Suppressor macrophage treated with lipopolysaccharide for 1 hour (primary cell): ENCODE results near the gene PLEKHA4.
"Not testable (repeated sequence)": the region's sequence is repeated elsewhere in the genome, so short reads cannot be mapped to it uniquely, and the experiment has no call there.

ENCODE experiments used
- DNase-seq, 3 donors: peaks; one replicate each; pipeline ENCODE4 v3.0.0-alpha.2; 2020 to 2022

The PLEKHA4 gene

DNA sequence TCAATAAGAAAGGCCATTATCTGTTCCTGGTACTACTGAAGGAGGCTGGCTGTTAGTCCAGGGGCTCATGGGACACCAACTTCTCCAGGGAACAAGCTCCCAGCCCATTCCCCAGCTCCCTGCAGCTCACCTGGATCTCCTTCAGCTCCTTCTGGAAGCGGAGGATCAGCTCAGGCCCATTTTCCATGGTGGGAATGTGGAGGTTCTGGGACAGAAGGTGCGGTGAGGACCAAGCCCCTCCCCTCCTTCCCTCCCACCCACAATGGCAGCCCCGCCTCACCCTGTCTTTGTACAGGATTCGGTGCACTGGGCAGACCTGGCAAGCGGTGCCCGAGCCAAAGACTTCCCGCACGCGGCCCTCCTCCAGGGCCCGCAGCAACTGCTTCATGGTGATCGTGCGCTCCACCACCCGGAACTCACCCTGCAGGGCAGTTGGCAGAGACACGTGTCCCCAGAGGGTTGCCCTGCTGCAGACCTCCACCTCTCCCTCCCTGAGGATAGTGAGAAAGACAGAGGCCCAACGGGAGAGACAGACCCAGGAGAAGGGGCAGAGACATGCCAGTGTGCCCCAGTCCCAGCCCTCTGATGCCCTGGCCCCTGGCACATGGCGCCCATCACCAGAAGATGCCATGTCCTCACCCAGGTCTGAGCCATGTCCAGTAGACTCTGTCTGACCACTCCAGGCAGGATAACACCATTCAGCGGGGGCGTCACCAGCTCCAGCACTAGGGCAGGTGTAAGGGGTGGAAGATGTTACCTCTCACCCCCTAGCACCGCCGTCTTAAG is 71.9 kb downstream of the PLEKHA4 start:
- no peak for DNase-seq

DNA sequence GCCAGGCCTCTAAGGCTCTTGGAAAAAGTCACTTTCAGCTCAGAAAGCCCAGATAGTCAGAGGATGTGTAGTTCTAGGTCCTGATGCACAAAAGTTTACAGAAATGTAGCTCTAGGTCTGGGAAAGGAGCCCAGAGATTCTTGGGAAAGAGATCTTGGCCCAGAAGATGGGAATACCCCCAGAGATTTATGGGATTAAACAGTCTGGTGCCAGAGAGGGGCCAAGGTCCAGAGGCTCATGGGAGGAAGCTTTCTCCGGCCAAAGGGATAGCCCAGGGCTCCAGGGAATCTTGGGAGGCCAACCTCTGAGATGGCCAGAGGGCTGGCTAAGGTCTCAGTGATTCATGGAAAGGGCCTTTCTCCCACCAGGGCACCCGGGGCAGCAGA is 72.7 kb downstream of the PLEKHA4 start:
- DNase-seq, result no peak

DNA sequence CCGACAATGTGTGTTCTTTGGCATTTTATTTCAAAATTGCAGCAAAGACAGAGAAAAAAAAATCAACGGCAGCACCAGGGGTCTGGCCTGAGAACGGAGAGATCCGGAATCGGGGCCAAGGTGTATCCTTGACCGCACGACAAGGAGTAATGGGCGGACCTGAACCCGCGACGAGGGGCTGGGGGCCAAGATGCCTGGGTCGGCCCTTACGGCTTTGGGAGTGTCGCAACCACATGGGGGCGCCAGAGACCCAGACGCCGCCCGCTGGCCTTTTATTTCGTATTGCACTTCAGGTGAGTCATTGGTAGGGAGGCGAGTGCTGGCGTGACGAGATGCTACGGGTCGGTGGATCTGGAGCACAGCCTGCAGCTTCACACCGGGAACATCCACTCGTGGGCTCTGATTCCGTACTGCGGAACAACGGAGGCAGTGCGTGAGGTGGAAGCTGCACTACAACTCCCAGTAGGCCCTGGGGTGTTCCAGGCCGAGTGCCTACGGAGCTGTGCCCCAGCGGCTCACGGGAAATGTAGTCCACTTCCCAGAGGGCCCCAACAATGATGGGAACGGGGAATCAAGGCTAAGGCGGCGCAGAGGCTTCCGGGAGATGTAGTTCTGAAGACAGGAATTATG is 73.2 kb downstream of the PLEKHA4 start:
- DNase-seq, result peak; percentile 93 to 95 (median 94)

DNA sequence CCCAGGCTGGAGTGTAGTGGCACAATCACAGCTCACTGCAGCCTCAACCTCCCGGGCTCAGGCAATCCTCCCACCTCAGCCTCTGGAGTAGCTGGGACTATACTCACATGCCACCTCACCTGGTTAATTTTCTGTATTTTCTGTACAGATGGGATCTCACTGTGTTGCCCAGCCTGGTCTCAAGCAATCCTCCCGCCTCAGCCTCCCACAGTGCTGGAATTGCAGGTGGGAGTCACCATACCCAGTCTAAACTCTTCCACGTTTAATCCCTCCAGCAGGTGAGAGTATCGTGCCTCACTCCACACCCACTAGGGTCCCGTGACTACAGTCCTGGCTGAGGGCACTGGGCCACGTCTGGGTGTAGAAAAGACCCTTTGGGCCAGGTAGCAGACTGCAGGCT is 74.1 kb downstream of the PLEKHA4 start:
- no peak for DNase-seq

DNA sequence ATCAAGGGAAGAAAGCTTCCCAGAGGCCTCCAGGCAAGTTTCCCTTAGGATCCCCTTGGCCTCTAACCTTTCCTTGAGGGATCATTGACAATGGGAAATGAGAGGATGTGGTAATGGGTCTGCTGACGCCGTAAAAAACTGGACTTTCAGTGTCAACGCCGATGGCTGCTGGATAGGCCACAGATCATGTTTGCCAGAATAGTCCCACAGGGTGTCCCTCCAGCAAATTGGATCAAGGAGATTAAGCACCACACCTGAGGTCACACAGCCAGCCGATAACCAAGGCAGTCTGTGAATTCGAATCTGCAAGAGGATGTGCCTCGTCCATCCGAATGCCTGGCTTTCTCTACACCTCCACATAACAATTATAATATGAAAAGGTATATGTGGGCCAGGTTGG is 75.1 kb downstream of the PLEKHA4 start:
- no peak for DNase-seq

DNA sequence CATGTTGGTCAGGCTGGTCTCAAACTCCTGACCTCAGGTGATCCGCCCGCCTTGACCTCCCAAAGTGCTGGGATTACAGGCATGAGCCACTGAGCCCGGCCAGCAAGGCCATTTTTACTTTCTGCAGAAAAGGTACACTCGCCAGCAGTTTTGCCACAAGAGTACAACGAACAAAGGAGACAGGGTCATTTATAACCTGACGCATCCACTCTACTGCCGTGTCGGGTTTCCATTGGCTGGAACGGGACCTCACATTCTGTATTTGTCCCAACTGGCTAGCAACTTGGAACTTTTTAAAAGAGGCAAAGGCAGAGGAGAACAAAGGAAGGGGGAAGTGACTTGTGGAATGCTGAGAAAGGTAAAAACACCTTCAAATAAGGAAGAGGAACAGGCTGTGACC is 81.1 kb downstream of the PLEKHA4 start:
- not testable (repeated sequence) for DNase-seq
